Naive thymus-derived CD4-positive, alpha-beta T cell (primary cell): ENCODE measurements around the gene RADIL. TPM values are rescaled to one million over a fixed set of nuclear protein-coding genes. Genes with fewer than 3 reads are reported as not detected.

Experiments
- ATAC-seq: fragments of 150-1000 bp; cut with Tn5 transposase; 2 replicates; pipeline ENCODE4 v1.10.0; 2021; ENCODE audit warnings: mild to moderate bottlenecking, moderate library complexity
- CTCF ChIA-PET: fragments of 350-600 bp; sonication (Branson Sonifier 250); formaldehyde crosslinking; loops from one replicate; lab custom pipeline; 2021; ENCODE audit warnings: antibody characterized with exemption; lab: Charles Lee
- POLR2A ChIA-PET: fragments of 350-600 bp; sonication (Branson Sonifier 250); formaldehyde crosslinking; loops from one replicate; lab custom pipeline; 2021; ENCODE audit warnings: antibody characterized with exemption, inconsistent platforms; lab: Charles Lee
- DNase-seq, 9 donors: peaks; one replicate each; pipeline versions ENCODE4 v3.0.0 to v3.0.0-alpha.2; 2020 to 2022; ENCODE audit warnings: mixed read lengths in 1 of 9
- H3K27ac ChIP-seq: one replicate; pipeline ENCODE4 v1.7.0; 2013; ENCODE audit warnings: mild to moderate bottlenecking, low read depth, low read length, moderate library complexity
- H3K27me3 ChIP-seq, 2 donors: one replicate each; pipeline ENCODE4 v1.7.0; 2013; ENCODE audit warnings: low read length in 2 of 2, mild to moderate bottlenecking in 2 of 2, moderate library complexity in 2 of 2; ENCODE audit not compliant: control insufficient read depth in 2 of 2, insufficient read depth in 2 of 2
- H3K36me3 ChIP-seq, 3 experiments: 1 replicate in 2 of 3; 2 replicates in 1 of 3; pipeline ENCODE4 v1.7.0; 2013; ENCODE audit warnings: low read length in 3 of 3, mild to moderate bottlenecking in 3 of 3, moderate library complexity in 1 of 3; ENCODE audit not compliant: insufficient read depth in 3 of 3, control insufficient read depth in 2 of 3
- H3K4me1 ChIP-seq, 2 donors: one replicate each; pipeline ENCODE4 v1.7.0; 2013; ENCODE audit warnings: low read length in 2 of 2, mild to moderate bottlenecking in 2 of 2, moderate library complexity in 1 of 2; ENCODE audit not compliant: control insufficient read depth in 2 of 2, insufficient read depth in 2 of 2
- H3K4me3 ChIP-seq: 2 replicates; pipeline ENCODE4 v1.7.0; 2013; ENCODE audit warnings: mild to moderate bottlenecking, low read length
- H3K9me3 ChIP-seq, 3 experiments: 1 replicate in 2 of 3; 2 replicates in 1 of 3; pipeline ENCODE4 v1.7.0; 2013; ENCODE audit warnings: low read length in 3 of 3; ENCODE audit not compliant: control insufficient read depth in 2 of 3
- H3K27ac Mint-ChIP-seq, 9 donors: one replicate each; pipeline ENCODE4 v1.8.0; 2020 to 2022; ENCODE audit warnings: mixed read lengths in 9 of 9, mild to moderate bottlenecking in 8 of 9, moderate library complexity in 5 of 9, inconsistent platforms in 2 of 9
- H3K27me3 Mint-ChIP-seq, 5 donors: one replicate each; pipeline ENCODE4 v1.8.0; 2021 to 2022; ENCODE audit warnings: mixed read lengths in 5 of 5, mild to moderate bottlenecking in 1 of 5
- H3K36me3 Mint-ChIP-seq, 5 donors: one replicate each; pipeline ENCODE4 v1.8.0; 2020 to 2022; ENCODE audit warnings: mixed read lengths in 5 of 5, mild to moderate bottlenecking in 3 of 5, inconsistent platforms in 1 of 5
- H3K4me1 Mint-ChIP-seq, 7 donors: one replicate each; pipeline ENCODE4 v1.8.0; 2020 to 2022; ENCODE audit warnings: mixed read lengths in 7 of 7, mild to moderate bottlenecking in 3 of 7, inconsistent platforms in 1 of 7
- H3K4me3 Mint-ChIP-seq, 10 donors: one replicate each; pipeline ENCODE4 v1.8.0; 2020 to 2022; ENCODE audit warnings: mild to moderate bottlenecking in 10 of 10, mixed read lengths in 10 of 10, moderate library complexity in 6 of 10, inconsistent platforms in 2 of 10
- H3K9me3 Mint-ChIP-seq, 11 donors: one replicate each; pipeline ENCODE4 v1.8.0; 2020 to 2022; ENCODE audit warnings: mixed read lengths in 11 of 11, mild to moderate bottlenecking in 4 of 11, inconsistent platforms in 1 of 11, moderate library complexity in 1 of 11
- intact Hi-C, 2 donors: fragments of 100-400 bp; cut with micrococcal nuclease; formaldehyde crosslinking; loops; one replicate each; pipeline ENCODE4 v1.15.1; 2023
- polyA plus RNA-seq, 2 donors: library from polyadenylated mRNA; unstranded; fragments of 300-500 nt; fragmentation: Illumina TruSeq; gene quantifications; one replicate each; pipeline ENCODE4 v1.2.3, GENCODE V29; 2021
- total RNA-seq, 6 experiments: library from RNA in 5 of 6; stranded (reverse) in 5 of 6; gene quantifications; 1 replicate in 5 of 6; 2 replicates in 1 of 6; pipeline ENCODE4 v1.2.3 and lab custom pipeline; 2021 to 2026

The RADIL gene
- total and polyA plus RNA-seq, 7 experiments from 2014 or later = 0.04 to 0.12 (median 0.08) TPM; not detected in 4

DNA sequence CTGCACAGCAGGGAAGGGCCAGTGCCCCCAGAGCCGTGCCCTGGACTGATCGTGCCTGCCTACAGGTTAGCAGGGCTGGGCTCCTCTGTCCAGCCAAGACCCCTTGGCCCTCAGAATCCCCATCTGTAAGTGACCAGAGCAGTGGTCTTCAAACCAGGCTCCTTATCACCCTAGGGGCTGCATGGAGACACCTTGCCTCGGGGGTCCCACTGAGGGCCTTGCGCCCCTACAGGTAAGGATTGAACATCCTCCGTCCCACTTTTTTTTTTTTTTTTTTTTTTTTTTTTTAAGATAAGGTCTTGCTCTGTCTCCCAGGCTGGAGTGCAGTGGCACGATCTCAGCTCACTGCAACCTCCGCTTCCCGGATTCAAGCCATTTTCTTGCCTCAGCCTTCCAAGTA, 32.6 kb upstream of the RADIL start:
- Histone ChIP-seq H3K27ac (no peak overlapping the region), H3K27me3 (no peaks in the 10 kb centered on the region), H3K9me3 (peaks cover 0 to 5% (median 5%) of the 10 kb centered on the region in 3 experiments), H3K4me3 (no peak overlapping the region), H3K4me1 (no peaks in the 10 kb centered on the region), H3K36me3 (no peaks in the 10 kb centered on the region)
- no peak for DNase-seq
- no peak for ATAC-seq
- Mint-ChIP-seq H3K36me3 (no peaks in the 10 kb centered on the region), H3K4me3 (no peak overlapping the region), H3K27me3 (peaks cover 0 to 14% (median 0%) of the 10 kb centered on the region in 5 donors), H3K27ac (no peak overlapping the region), H3K9me3 (peaks cover 0 to 13% (median 3%) of the 10 kb centered on the region in 11 donors), H3K4me1 (peaks cover 0 to 2% (median 0%) of the 10 kb centered on the region in 7 donors)
- POLR2A ChIA-PET = no interaction called here
- intact Hi-C loops = no loop called here
- CTCF ChIA-PET = no interaction called here

DNA sequence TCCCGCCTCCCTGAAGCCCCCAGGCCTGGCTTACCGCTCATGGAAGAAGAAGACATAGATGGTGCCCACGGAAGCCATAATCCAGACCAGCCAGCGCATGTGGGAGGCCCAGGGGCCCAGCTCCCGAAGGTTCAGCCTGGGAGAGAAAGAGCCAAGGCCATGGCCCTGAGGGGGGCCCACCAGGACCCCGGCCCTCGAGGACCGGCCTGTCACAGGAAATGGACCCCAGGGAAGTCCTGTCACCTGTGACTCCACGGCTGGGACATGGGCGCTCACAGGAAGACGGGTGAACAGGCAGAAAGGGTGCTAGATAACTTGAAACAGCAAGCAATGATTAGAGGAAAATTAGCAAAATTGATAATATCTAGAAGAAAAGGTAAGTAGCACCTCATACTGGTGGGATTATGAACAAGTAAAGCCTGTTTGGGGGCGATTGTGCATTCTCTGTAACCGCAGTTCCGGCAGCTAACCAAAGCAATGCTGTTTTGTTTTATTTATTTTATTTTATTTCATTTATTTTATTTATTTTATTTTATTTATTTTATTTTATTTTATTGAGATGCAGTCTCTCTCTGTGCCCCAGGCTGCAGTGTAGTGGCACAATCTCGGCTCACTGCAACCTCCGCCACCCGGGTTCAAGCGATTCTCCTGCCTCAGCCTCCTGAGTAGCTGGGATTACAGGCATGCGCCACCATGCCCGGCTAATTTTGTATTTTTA, 27.8 kb upstream of the RADIL start:
- Mint-ChIP-seq H3K36me3 (no peaks in the 10 kb centered on the region), H3K9me3 (peaks cover 0 to 3% (median 0%) of the 10 kb centered on the region in 11 donors), H3K4me1 (no peaks in the 10 kb centered on the region), H3K4me3 (no peak overlapping the region), H3K27me3 (peaks cover 0 to 6% (median 0%) of the 10 kb centered on the region in 5 donors), H3K27ac (no peak overlapping the region)
- Histone ChIP-seq H3K4me1 (no peaks in the 10 kb centered on the region), H3K27me3 (no peaks in the 10 kb centered on the region), H3K27ac (no peak overlapping the region), H3K4me3 (no peak overlapping the region), H3K9me3 (no peaks in the 10 kb centered on the region), H3K36me3 (no peaks in the 10 kb centered on the region)
- CTCF ChIA-PET = no interaction called here
- POLR2A ChIA-PET = no interaction called here
- intact Hi-C loops = no loop called here
- ATAC-seq (no peak), DNase-seq (no peak)

DNA sequence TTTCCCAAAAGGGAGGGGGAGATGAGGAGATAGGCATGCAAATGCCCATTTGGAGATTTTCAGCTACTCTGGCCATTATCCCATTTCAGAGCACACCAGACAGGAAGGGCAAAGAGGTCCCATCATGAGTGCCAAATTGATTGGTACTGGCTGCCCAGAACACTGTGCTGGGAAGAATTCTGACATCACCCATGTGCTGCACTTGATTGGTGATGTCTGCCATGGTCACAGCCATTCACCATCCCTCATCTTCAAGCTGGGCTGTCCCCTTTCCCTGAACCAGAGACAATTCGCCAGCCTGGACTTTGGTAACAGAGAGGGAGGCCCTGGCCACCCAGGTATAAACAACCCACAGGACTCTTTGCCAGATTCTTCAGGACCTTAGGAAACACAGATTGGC, 23.2 kb upstream of the RADIL start:
- no peak overlapping the region for H3K4me3 Mint-ChIP-seq
- peaks cover 0 to 7% (median 0%) of the 10 kb centered on the region in 5 donors for H3K27me3 Mint-ChIP-seq
- no peak overlapping the region for H3K27ac ChIP-seq
- no peaks in the 10 kb centered on the region for H3K4me1 ChIP-seq
- ChIA-PET CTCF (no interaction called here), POLR2A (interaction anchor here (0.6 kb wide), 1 partner anchor 65 kb away, joined by 4 read pairs; no protein-coding TSS in a partner anchor)
- H3K4me1 Mint-ChIP-seq = no peaks in the 10 kb centered on the region
- intact Hi-C loops = no loop called here
- H3K36me3 ChIP-seq = no peaks in the 10 kb centered on the region
- no peak overlapping the region for H3K27ac Mint-ChIP-seq
- no peak overlapping the region for H3K4me3 ChIP-seq
- ATAC-seq (no peak), DNase-seq (no peak)
- no peaks in the 10 kb centered on the region for H3K9me3 ChIP-seq
- peaks cover 0 to 5% (median 0%) of the 10 kb centered on the region in 11 donors for H3K9me3 Mint-ChIP-seq
- no peaks in the 10 kb centered on the region for H3K36me3 Mint-ChIP-seq
- H3K27me3 ChIP-seq = no peaks in the 10 kb centered on the region

DNA sequence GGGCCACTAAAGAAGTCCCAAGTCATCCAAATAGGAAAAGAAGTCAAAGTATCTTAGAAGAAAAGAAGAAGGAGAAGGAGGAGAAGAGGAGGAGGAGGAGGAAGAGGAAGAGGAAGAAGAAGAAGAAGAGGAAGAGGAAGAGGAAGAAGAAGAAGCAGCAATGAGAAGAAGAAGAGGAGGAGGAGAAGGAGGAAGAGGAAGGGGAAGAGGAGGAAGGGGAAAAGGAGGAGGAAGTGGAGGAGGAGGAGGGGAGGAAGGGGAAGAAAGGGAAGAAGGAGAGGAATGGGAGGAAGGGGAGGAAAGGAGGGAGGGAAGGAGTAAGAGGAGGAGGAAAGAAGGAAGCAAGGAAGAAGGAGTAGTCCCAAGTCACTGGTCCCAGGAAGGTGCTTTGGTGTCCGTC, 21.7 kb upstream of the RADIL start:
- Mint-ChIP-seq H3K27me3 (peaks cover 0 to 10% (median 0%) of the 10 kb centered on the region in 5 donors), H3K4me1 (no peaks in the 10 kb centered on the region), H3K36me3 (no peaks in the 10 kb centered on the region), H3K27ac (no peak overlapping the region), H3K4me3 (no peak overlapping the region), H3K9me3 (peaks cover 0 to 3% (median 0%) of the 10 kb centered on the region in 11 donors)
- Histone ChIP-seq H3K9me3 (no peaks in the 10 kb centered on the region), H3K36me3 (no peaks in the 10 kb centered on the region), H3K4me1 (no peaks in the 10 kb centered on the region), H3K27me3 (no peaks in the 10 kb centered on the region), H3K27ac (no peak overlapping the region), H3K4me3 (no peak overlapping the region)
- DNase-seq = no peak
- ATAC-seq = no peak
- intact Hi-C loops = no loop called here
- CTCF ChIA-PET = no interaction called here
- POLR2A ChIA-PET = no interaction called here

DNA sequence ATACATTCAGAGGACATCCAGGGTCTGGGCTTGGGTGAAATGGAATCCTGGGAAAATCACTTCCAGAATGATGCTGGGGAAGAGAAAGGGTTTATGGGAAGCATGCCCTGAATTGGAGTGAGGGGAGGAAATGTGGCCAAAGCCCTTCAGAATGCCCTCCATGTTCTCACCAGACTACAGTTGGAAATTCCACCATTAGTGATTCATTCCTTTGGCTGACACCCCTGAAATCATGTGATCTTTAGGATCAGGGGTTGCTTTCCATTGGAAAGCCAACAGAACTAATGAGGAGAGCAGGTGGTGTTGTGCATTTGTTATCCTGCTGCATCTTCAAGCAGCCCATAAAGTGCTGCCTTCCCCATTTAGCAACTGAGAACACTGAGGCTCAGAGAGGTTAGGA, 20.8 kb upstream of the RADIL start:
- DNase-seq (no peak), ATAC-seq (no peak)
- no peaks in the 10 kb centered on the region for H3K9me3 ChIP-seq
- Mint-ChIP-seq H3K36me3 (no peaks in the 10 kb centered on the region), H3K4me1 (no peaks in the 10 kb centered on the region), H3K27me3 (peaks cover 0 to 13% (median 0%) of the 10 kb centered on the region in 5 donors), H3K4me3 (no peak overlapping the region), H3K9me3 (peaks cover 0 to 3% (median 0%) of the 10 kb centered on the region in 11 donors), H3K27ac (no peak overlapping the region)
- ChIA-PET CTCF (no interaction called here), POLR2A (no interaction called here)
- intact Hi-C loops = no loop called here
- no peaks in the 10 kb centered on the region for H3K36me3 ChIP-seq
- H3K27me3 ChIP-seq = no peaks in the 10 kb centered on the region
- H3K27ac ChIP-seq = no peak overlapping the region
- H3K4me1 ChIP-seq = no peaks in the 10 kb centered on the region
- H3K4me3 ChIP-seq = no peak overlapping the region

DNA sequence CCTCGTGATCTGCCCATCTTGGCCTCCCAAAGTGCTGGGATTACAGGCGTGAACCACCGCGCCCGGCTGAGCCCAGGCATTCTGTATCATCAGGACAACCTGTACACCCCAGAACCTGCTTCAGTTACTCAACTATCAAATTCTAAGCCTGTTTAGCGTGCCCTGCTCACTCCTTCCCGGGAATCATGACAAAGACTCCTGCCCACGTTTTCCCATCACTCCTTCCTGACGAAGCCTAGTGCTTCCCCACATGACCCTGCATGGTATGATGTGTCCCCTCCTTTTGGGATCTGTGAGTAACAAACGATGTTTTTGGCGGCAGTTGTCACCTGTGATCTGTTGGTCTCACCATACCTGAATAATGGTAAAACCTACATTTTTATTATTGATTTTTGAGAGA, 12.2 kb upstream of the RADIL start:
- no peak overlapping the region for H3K27ac Mint-ChIP-seq
- peaks cover 0 to 15% (median 6%) of the 10 kb centered on the region in 5 donors for H3K27me3 Mint-ChIP-seq
- Histone ChIP-seq H3K4me1 (no peaks in the 10 kb centered on the region), H3K27ac (no peak overlapping the region), H3K4me3 (no peak overlapping the region), H3K27me3 (no peaks in the 10 kb centered on the region), H3K36me3 (no peaks in the 10 kb centered on the region), H3K9me3 (no peaks in the 10 kb centered on the region)
- DNase-seq (no peak), ATAC-seq (no peak)
- intact Hi-C loops = no loop called here
- no peak overlapping the region for H3K4me3 Mint-ChIP-seq
- H3K4me1 Mint-ChIP-seq = no peaks in the 10 kb centered on the region
- CTCF ChIA-PET = no interaction called here
- H3K9me3 Mint-ChIP-seq = peaks cover 0 to 15% (median 4%) of the 10 kb centered on the region in 11 donors
- POLR2A ChIA-PET = no interaction called here
- peaks cover 0 to 6% (median 0%) of the 10 kb centered on the region in 5 donors for H3K36me3 Mint-ChIP-seq

DNA sequence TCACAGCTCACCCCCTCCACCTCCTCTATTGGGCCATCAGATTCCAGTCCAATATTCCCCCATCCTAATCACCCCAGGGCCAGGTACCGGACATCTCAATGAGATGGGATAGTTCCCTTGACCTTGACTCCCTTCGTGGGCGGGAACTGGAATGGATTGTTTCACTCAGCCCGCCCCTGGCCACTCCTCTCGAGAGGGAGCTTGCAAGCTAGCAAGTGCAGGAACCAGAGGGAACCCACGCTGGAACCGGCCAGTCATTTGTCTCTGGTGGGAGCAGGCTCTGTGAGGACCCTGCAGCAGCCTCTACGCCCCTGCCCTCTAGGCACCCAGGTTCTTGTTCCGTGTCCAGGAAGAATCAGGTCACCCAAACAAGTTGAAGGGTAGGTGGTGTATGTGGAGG, 11.0 kb upstream of the RADIL start:
- ATAC-seq = no peak
- peaks cover 0 to 17% (median 6%) of the 10 kb centered on the region in 5 donors for H3K27me3 Mint-ChIP-seq
- H3K4me3 ChIP-seq = no peak overlapping the region
- no peak overlapping the region for H3K4me3 Mint-ChIP-seq
- no peak overlapping the region for H3K27ac ChIP-seq
- H3K27me3 ChIP-seq = no peaks in the 10 kb centered on the region
- no peaks in the 10 kb centered on the region for H3K9me3 ChIP-seq
- H3K27ac Mint-ChIP-seq = no peak overlapping the region
- no peaks in the 10 kb centered on the region for H3K4me1 ChIP-seq
- no peaks in the 10 kb centered on the region for H3K4me1 Mint-ChIP-seq
- POLR2A ChIA-PET = no interaction called here
- peaks cover 0 to 15% (median 4%) of the 10 kb centered on the region in 11 donors for H3K9me3 Mint-ChIP-seq
- intact Hi-C loops = no loop called here
- H3K36me3 Mint-ChIP-seq = peaks cover 0 to 6% (median 0%) of the 10 kb centered on the region in 5 donors
- CTCF ChIA-PET = no interaction called here
- no peaks in the 10 kb centered on the region for H3K36me3 ChIP-seq
- DNase-seq = no peak
